SK-N-SH treated with all-trans-retinoic acid at 6 μM for 48 hours (cell line): ENCODE results near the gene NHS.

Experiments
- ATAC-seq: fragments of 200-7000 bp; cut with Tn5 transposase; 3 replicates; pipeline ENCODE4 v1.9.1; 2020; ENCODE audit warnings: mild to moderate bottlenecking, moderate library complexity
- ARNTL ChIP-seq: fragments of 450-650 bp; formaldehyde crosslinking; IDR thresholded peaks from 2 replicates; pipeline ENCODE4 v1.5.0; 2020; ENCODE audit warnings: low read depth, mild to moderate bottlenecking, moderate library complexity, borderline replicate concordance
- BACH2 ChIP-seq: fragments of 250-450 bp; sonication (Bioruptor Pico); IDR thresholded peaks from 2 replicates; pipeline ENCODE4 v1.9.0; 2021; ENCODE audit warnings: mild to moderate bottlenecking, borderline replicate concordance
- CREB5 ChIP-seq: fragments of 250-450 bp; sonication (Bioruptor Pico); IDR thresholded peaks from 2 replicates; pipeline ENCODE4 v1.5.1; 2020; ENCODE audit warnings: low read depth, mild to moderate bottlenecking, moderate library complexity
- ESRRG ChIP-seq: fragments of 250-450 bp; sonication (Bioruptor Pico); IDR thresholded peaks from 2 replicates; pipeline ENCODE4 v1.6.1; 2021; ENCODE audit warnings: mild to moderate bottlenecking
- GLIS3 ChIP-seq: fragments of 250-450 bp; sonication (Bioruptor Pico); IDR thresholded peaks from 2 replicates; pipeline ENCODE4 v1.5.0; 2020; ENCODE audit warnings: mild to moderate bottlenecking, moderate library complexity
- POU6F1 ChIP-seq: fragments of 250-450 bp; sonication (Bioruptor Pico); IDR thresholded peaks from 2 replicates; pipeline ENCODE4 v1.8.0; 2021; ENCODE audit warnings: low read depth, mild to moderate bottlenecking, moderate library complexity, borderline replicate concordance
- PPARA ChIP-seq: fragments of 250-450 bp; sonication (Bioruptor Pico); IDR thresholded peaks from 2 replicates; pipeline ENCODE4 v1.5.0; 2020; ENCODE audit warnings: mild to moderate bottlenecking, borderline replicate concordance
- SNAI2 ChIP-seq: fragments of 250-450 bp; sonication (Bioruptor Pico); IDR thresholded peaks from 2 replicates; pipeline ENCODE4 v1.5.0; 2020; ENCODE audit warnings: mild to moderate bottlenecking, moderate library complexity
- TCF4 ChIP-seq: fragments of 250-450 bp; sonication (Bioruptor Pico); IDR thresholded peaks from 2 replicates; pipeline ENCODE4 v1.8.0; 2021; ENCODE audit warnings: mild to moderate bottlenecking, moderate library complexity, borderline replicate concordance
- TOX ChIP-seq: fragments of 250-450 bp; sonication (Bioruptor Pico); IDR thresholded peaks from 2 replicates; pipeline ENCODE4 v1.8.0; 2021; ENCODE audit warnings: mild to moderate bottlenecking, moderate library complexity, borderline replicate concordance
- ZC3H10 ChIP-seq: fragments of 250-450 bp; sonication (Bioruptor Pico); IDR thresholded peaks from 2 replicates; pipeline ENCODE4 v1.5.1; 2021; ENCODE audit warnings: mild to moderate bottlenecking, moderate library complexity
- ZFP3 ChIP-seq: fragments of 250-450 bp; sonication (Bioruptor Pico); IDR thresholded peaks from 2 replicates; pipeline ENCODE4 v1.5.0; 2020; ENCODE audit warnings: mild to moderate bottlenecking, moderate library complexity
- ZNF565 ChIP-seq: fragments of 450-650 bp; formaldehyde crosslinking; conservative IDR thresholded peaks from 2 replicates; pipeline ENCODE4 v1.5.0; 2020; ENCODE audit warnings: low read depth, mild to moderate bottlenecking, moderate library complexity
- ZNF70 ChIP-seq: fragments of 450-650 bp; formaldehyde crosslinking; IDR thresholded peaks from 2 replicates; pipeline ENCODE4 v1.5.0; 2020; ENCODE audit warnings: mild to moderate bottlenecking, moderate library complexity
- ZNF8 ChIP-seq: fragments of 450-650 bp; formaldehyde crosslinking; IDR thresholded peaks from 2 replicates; pipeline ENCODE4 v1.5.0; 2020; ENCODE audit warnings: mild to moderate bottlenecking, moderate library complexity
- TF ChIP-seq, protein P1 (sequence below): fragments of 250-450 bp; sonication (Bioruptor Pico); IDR thresholded peaks from 2 replicates; pipeline ENCODE4 v1.5.0; 2020; ENCODE audit warnings: mild to moderate bottlenecking, moderate library complexity
- TF ChIP-seq, protein P2 (sequence below): fragments of 250-450 bp; sonication (Bioruptor Pico); IDR thresholded peaks from 2 replicates; pipeline ENCODE4 v1.8.0; 2020; ENCODE audit warnings: mild to moderate bottlenecking, moderate library complexity, borderline replicate concordance

Gene NHS

GRCh38 chrX:17669891-17670290 lies 294.9 kb downstream of the NHS start:
- ATAC-seq: no peak

DNA sequence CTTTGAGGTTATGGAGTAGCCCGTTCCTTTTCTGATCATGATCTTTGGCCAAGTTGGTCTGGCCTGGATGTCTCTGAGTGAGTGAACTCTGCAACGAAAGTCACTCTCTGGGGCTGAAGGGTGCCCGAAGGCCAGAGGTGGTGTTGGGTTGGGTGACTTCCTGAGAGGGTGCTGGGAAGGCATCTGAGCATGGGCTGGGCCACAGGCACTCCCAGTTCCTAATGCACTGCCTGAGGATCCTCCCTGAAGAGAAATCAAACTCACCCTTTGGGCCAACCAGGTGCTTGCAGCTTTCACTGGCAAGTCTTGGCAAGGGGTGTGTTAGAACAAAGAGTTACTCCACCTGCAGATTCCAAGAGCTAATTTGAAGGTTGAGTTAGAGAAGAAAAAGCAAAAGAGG lies 295.9 kb downstream of the NHS start:
- no peak for TF ChIP-seq POU6F1
- TF ChIP-seq, protein P1, sequence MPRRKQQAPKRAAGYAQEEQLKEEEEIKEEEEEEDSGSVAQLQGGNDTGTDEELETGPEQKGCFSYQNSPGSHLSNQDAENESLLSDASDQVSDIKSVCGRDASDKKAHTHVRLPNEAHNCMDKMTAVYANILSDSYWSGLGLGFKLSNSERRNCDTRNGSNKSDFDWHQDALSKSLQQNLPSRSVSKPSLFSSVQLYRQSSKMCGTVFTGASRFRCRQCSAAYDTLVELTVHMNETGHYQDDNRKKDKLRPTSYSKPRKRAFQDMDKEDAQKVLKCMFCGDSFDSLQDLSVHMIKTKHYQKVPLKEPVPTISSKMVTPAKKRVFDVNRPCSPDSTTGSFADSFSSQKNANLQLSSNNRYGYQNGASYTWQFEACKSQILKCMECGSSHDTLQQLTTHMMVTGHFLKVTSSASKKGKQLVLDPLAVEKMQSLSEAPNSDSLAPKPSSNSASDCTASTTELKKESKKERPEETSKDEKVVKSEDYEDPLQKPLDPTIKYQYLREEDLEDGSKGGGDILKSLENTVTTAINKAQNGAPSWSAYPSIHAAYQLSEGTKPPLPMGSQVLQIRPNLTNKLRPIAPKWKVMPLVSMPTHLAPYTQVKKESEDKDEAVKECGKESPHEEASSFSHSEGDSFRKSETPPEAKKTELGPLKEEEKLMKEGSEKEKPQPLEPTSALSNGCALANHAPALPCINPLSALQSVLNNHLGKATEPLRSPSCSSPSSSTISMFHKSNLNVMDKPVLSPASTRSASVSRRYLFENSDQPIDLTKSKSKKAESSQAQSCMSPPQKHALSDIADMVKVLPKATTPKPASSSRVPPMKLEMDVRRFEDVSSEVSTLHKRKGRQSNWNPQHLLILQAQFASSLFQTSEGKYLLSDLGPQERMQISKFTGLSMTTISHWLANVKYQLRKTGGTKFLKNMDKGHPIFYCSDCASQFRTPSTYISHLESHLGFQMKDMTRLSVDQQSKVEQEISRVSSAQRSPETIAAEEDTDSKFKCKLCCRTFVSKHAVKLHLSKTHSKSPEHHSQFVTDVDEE (CRISPR knock-in tag): no peak
- TF ChIP-seq ARNTL (CRISPR knock-in tag): no peak
- no peak for TF ChIP-seq ZNF565
- no peak for TF ChIP-seq ZFP3 (CRISPR knock-in tag)
- no peak for TF ChIP-seq GLIS3
- TF ChIP-seq SNAI2 (CRISPR knock-in tag): no peak
- no peak for TF ChIP-seq ZNF70
- no peak for TF ChIP-seq TOX (CRISPR knock-in tag)
- TF ChIP-seq CREB5: no peak
- TF ChIP-seq ESRRG (CRISPR knock-in tag): no peak
- TF ChIP-seq ZC3H10 (CRISPR knock-in tag): no peak
- TF ChIP-seq, all 23 proteins: peak for 0
- ATAC-seq: no peak

More at GRCh38 chrX:17669891-17670290, 294.9 kb downstream of the NHS start:
- TF ChIP-seq ARNTL (CRISPR knock-in tag): no peak
- TF ChIP-seq TOX (CRISPR knock-in tag): no peak
- TF ChIP-seq ZFP3 (CRISPR knock-in tag): no peak
- TF ChIP-seq, protein P2, sequence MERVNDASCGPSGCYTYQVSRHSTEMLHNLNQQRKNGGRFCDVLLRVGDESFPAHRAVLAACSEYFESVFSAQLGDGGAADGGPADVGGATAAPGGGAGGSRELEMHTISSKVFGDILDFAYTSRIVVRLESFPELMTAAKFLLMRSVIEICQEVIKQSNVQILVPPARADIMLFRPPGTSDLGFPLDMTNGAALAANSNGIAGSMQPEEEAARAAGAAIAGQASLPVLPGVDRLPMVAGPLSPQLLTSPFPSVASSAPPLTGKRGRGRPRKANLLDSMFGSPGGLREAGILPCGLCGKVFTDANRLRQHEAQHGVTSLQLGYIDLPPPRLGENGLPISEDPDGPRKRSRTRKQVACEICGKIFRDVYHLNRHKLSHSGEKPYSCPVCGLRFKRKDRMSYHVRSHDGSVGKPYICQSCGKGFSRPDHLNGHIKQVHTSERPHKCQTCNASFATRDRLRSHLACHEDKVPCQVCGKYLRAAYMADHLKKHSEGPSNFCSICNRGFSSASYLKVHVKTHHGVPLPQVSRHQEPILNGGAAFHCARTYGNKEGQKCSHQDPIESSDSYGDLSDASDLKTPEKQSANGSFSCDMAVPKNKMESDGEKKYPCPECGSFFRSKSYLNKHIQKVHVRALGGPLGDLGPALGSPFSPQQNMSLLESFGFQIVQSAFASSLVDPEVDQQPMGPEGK: no peak
- no peak for TF ChIP-seq ESRRG (CRISPR knock-in tag)
- TF ChIP-seq TCF4 (CRISPR knock-in tag): no peak
- TF ChIP-seq SNAI2 (CRISPR knock-in tag): no peak
- TF ChIP-seq, all 23 proteins: peak for 0

- TF ChIP-seq TOX (CRISPR knock-in tag) (no peak), TCF4 (CRISPR knock-in tag) (no peak), ZNF565 (no peak), BACH2 (CRISPR knock-in tag) (no peak), ARNTL (CRISPR knock-in tag) (no peak), PPARA (CRISPR knock-in tag) (no peak), ZNF8 (CRISPR knock-in tag) (no peak), POU6F1 (no peak)
- TF ChIP-seq, protein P1 (CRISPR knock-in tag): no peak
- TF ChIP-seq, protein P2: no peak
- TF ChIP-seq, all 23 proteins: peak for 0
- ATAC-seq: no peak
Observed at GRCh38 chrX:17674601-17675000, 299.6 kb downstream of the NHS start.
